NCI-H345 (cell line): ENCODE data around the gene MPLKIP.
"Not testable (repeated sequence)": the region's sequence is repeated elsewhere in the genome, so short reads cannot be mapped to it uniquely, and the experiment has no call there.

Experiments used
- DNase-seq: peaks from one replicate; lab custom pipeline; 2025; lab: John Stamatoyannopoulos, UW

Gene MPLKIP

GRCh38 chr7:40134428-40135316 lies at the start of gene MPLKIP, which contains the start of gene SUGCT:
MPLKIP (minus strand) TSS chr7:40134622; CDS start chr7:40134567, 55 bp downstream.
SUGCT (plus strand) TSS chr7:40135005.
- peak; percentile 84 for DNase-seq

GRCh38 chr7:40182452-40182851 lies 48.0 kb upstream of the MPLKIP start:
- DNase-seq = no peak

GRCh38 chr7:40177071-40177470 lies 42.6 kb upstream of the MPLKIP start:
- no peak for DNase-seq

GRCh38 chr7:40175725-40176510 lies 41.5 kb upstream of the MPLKIP start:
- DNase-seq = no peak

GRCh38 chr7:40175256-40175655 lies 40.8 kb upstream of the MPLKIP start:
- DNase-seq = not testable (repeated sequence)

- DNase-seq = not testable (repeated sequence)
Observed at GRCh38 chr7:40173121-40173520, 38.7 kb upstream of the MPLKIP start.

GRCh38 chr7:40168266-40168665 lies 33.8 kb upstream of the MPLKIP start:
- DNase-seq = not testable (repeated sequence)

- no peak for DNase-seq
Observed at GRCh38 chr7:40167291-40167690, 32.9 kb upstream of the MPLKIP start.

- no peak for DNase-seq
Observed at GRCh38 chr7:40165216-40165615, 30.8 kb upstream of the MPLKIP start.

- no peak for DNase-seq
Observed at GRCh38 chr7:40162516-40162915, 28.1 kb upstream of the MPLKIP start.

- no peak for DNase-seq
Observed at GRCh38 chr7:40156988-40157387, 22.6 kb upstream of the MPLKIP start.

- DNase-seq = no peak
Observed at GRCh38 chr7:40151504-40151903, 17.1 kb upstream of the MPLKIP start.

GRCh38 chr7:40148671-40149070 lies 14.2 kb upstream of the MPLKIP start:
- no peak for DNase-seq

GRCh38 chr7:40148247-40148580 lies 13.8 kb upstream of the MPLKIP start:
- DNase-seq = not testable (repeated sequence)

GRCh38 chr7:40147371-40148246 lies 13.2 kb upstream of the MPLKIP start:
- no peak for DNase-seq

- not testable (repeated sequence) for DNase-seq
Observed at GRCh38 chr7:40145596-40146130, 11.2 kb upstream of the MPLKIP start.

GRCh38 chr7:40141916-40142315 lies 7.5 kb upstream of the MPLKIP start:
- not testable (repeated sequence) for DNase-seq

GRCh38 chr7:40139891-40140290 lies 5.5 kb upstream of the MPLKIP start:
- not testable (repeated sequence) for DNase-seq

- DNase-seq = no peak
Observed at GRCh38 chr7:40138973-40139372, 4.6 kb upstream of the MPLKIP start.

GRCh38 chr7:40137563-40137962 lies 3.1 kb upstream of the MPLKIP start:
- DNase-seq = no peak

GRCh38 chr7:40135317-40135610 lies 842 bp upstream of the MPLKIP start:
- DNase-seq = peak; percentile 23
